SKM-1 (cell line): ENCODE measurements around the gene NQO2.
A peak's percentile ranks its signal among the peaks of the same experiment; 100 is the strongest.

Experiments
- DNase-seq: peaks from one replicate; lab custom pipeline; 2025; ENCODE audit not compliant: unreplicated experiment; lab: John Stamatoyannopoulos, UW

Gene NQO2

GRCh38 chr6:2999618-3000557 lies at the start of gene NQO2:
NQO2 (plus strand) TSS chr6:2999894; CDS start chr6:3006553, 6,659 bp downstream.
- peak; percentile 48 for DNase-seq

- no peak for DNase-seq
These were observed 49.0 kb upstream of the NQO2 start for GRCh38 chr6:2950713-2951112.

GRCh38 chr6:2951728-2952127 lies 48.0 kb upstream of the NQO2 start:
- DNase-seq: no peak

GRCh38 chr6:2952557-2953095 lies 47.1 kb upstream of the NQO2 start:
- no peak for DNase-seq

- no peak for DNase-seq
These were observed 46.6 kb upstream of the NQO2 start for GRCh38 chr6:2953098-2953497.

GRCh38 chr6:2956930-2957685 lies 42.6 kb upstream of the NQO2 start:
- no peak for DNase-seq

GRCh38 chr6:2957696-2958330 lies 41.9 kb upstream of the NQO2 start:
- DNase-seq: no peak

- no peak for DNase-seq
These were observed 41.4 kb upstream of the NQO2 start for GRCh38 chr6:2958331-2958711.

- no peak for DNase-seq
These were observed 40.9 kb upstream of the NQO2 start for GRCh38 chr6:2958776-2959175.

GRCh38 chr6:2959909-2960719 lies 39.6 kb upstream of the NQO2 start:
- no peak for DNase-seq

- DNase-seq: no peak
These were observed 38.8 kb upstream of the NQO2 start for GRCh38 chr6:2960935-2961334.

GRCh38 chr6:2961506-2961905 lies 38.2 kb upstream of the NQO2 start:
- DNase-seq: no peak

GRCh38 chr6:2962004-2962403 lies 37.7 kb upstream of the NQO2 start:
- DNase-seq: no peak

GRCh38 chr6:2962636-2963035 lies 37.1 kb upstream of the NQO2 start:
- no peak for DNase-seq

- no peak for DNase-seq
These were observed 35.9 kb upstream of the NQO2 start for GRCh38 chr6:2963756-2964155.

- DNase-seq: no peak
These were observed 34.7 kb upstream of the NQO2 start for GRCh38 chr6:2964793-2965505.

GRCh38 chr6:2966347-2966746 lies 33.3 kb upstream of the NQO2 start:
- no peak for DNase-seq

- DNase-seq: no peak
These were observed 31.8 kb upstream of the NQO2 start for GRCh38 chr6:2967936-2968335.

GRCh38 chr6:2968600-2969135 lies 31.0 kb upstream of the NQO2 start:
- DNase-seq: no peak

- DNase-seq: no peak
These were observed 30.1 kb upstream of the NQO2 start for GRCh38 chr6:2969549-2969948.
